SU-DHL-6 (cell line): ENCODE measurements around the gene MYO1D.

Experiments
- H2AFZ ChIP-seq: fragments of 200-600 bp; sonication (generic); 2 replicates; pipeline ENCODE4 v1.6.1; 2014; ENCODE audit warnings: low read depth, mild to moderate bottlenecking, moderate library complexity, mixed read lengths, antibody characterized with exemption, low read length; ENCODE audit not compliant: severe bottlenecking
- H3F3A ChIP-seq: fragments of 200-600 bp; shearing (Covaris generic); 2 replicates; pipeline ENCODE4 v1.6.0; 2016; ENCODE audit warnings: antibody characterized with exemption, mild to moderate bottlenecking; ENCODE audit not compliant: insufficient read depth
- H3K27ac ChIP-seq: fragments of 200-600 bp; sonication (generic); 2 replicates; pipeline ENCODE4 v1.5.1; 2016; ENCODE audit warnings: low read depth, mild to moderate bottlenecking, low read length, moderate library complexity, mixed read lengths
- H3K27me3 ChIP-seq: fragments of 200-600 bp; sonication (generic), shearing (Covaris generic); 2 replicates; pipeline ENCODE4 v1.6.0; 2014; ENCODE audit warnings: mild to moderate bottlenecking, low read length
- H3K36me3 ChIP-seq: fragments of 200-600 bp; sonication (generic); 2 replicates; pipeline ENCODE4 v1.6.1; 2014; ENCODE audit warnings: mild to moderate bottlenecking, low read length, mixed read lengths
- H3K4me2 ChIP-seq: fragments of 300-600, 200-600 bp; shearing (Covaris generic), sonication (generic); 2 replicates; pipeline ENCODE4 v1.6.0; 2014; ENCODE audit warnings: low read length, low read depth, mild to moderate bottlenecking; ENCODE audit not compliant: poor library complexity, severe bottlenecking
- H3K4me3 ChIP-seq: fragments of 200-600 bp; sonication (generic); 2 replicates; pipeline ENCODE4 v1.5.1; 2014; ENCODE audit warnings: antibody characterized with exemption, low read length, mild to moderate bottlenecking, mixed read lengths; ENCODE audit not compliant: insufficient read depth, poor library complexity, severe bottlenecking
- H3K79me2 ChIP-seq: fragments of 200-600 bp; sonication (generic); 2 replicates; pipeline ENCODE4 v1.6.1; 2014; ENCODE audit warnings: mild to moderate bottlenecking, low read length, moderate library complexity; ENCODE audit not compliant: insufficient read depth
- H3K9ac ChIP-seq: fragments of 200-600 bp; sonication (generic); 2 replicates; pipeline ENCODE4 v1.7.0; 2014; ENCODE audit warnings: mild to moderate bottlenecking, low read length
- H3K9me2 ChIP-seq: fragments of 200-600 bp; sonication (generic); replicated peaks from 2 replicates; pipeline ENCODE4 v1.6.1; 2014; ENCODE audit warnings: low read length; ENCODE audit not compliant: insufficient read depth
- H3K9me3 ChIP-seq: fragments of 200-600 bp; sonication (generic); 2 replicates; pipeline ENCODE4 v1.6.1; 2014; ENCODE audit warnings: low read length, mixed read lengths; ENCODE audit not compliant: insufficient read depth
- H4K20me1 ChIP-seq: fragments of 200-600 bp; sonication (generic); 2 replicates; pipeline ENCODE4 v1.6.1; 2014; ENCODE audit warnings: low read depth, mild to moderate bottlenecking, antibody characterized with exemption, low read length, moderate library complexity, mixed read lengths
- EZH2phosphoT487 ChIP-seq: fragments of 200-600 bp; sonication (generic), shearing (Covaris generic); conservative IDR thresholded peaks from 2 replicates; pipeline ENCODE4 v1.6.1; 2018; ENCODE audit warnings: mild to moderate bottlenecking, antibody characterized with exemption, low read length, moderate library complexity, mixed read lengths
- TF ChIP-seq, protein P1 (sequence below): fragments of 200-600 bp; sonication (generic); IDR thresholded peaks from one replicate; pipeline ENCODE4 v1.5.1; 2017; ENCODE audit warnings: antibody characterized with exemption, mild to moderate bottlenecking, low read length, moderate library complexity; ENCODE audit not compliant: insufficient read depth, poor library complexity, severe bottlenecking

The MYO1D gene

DNA sequence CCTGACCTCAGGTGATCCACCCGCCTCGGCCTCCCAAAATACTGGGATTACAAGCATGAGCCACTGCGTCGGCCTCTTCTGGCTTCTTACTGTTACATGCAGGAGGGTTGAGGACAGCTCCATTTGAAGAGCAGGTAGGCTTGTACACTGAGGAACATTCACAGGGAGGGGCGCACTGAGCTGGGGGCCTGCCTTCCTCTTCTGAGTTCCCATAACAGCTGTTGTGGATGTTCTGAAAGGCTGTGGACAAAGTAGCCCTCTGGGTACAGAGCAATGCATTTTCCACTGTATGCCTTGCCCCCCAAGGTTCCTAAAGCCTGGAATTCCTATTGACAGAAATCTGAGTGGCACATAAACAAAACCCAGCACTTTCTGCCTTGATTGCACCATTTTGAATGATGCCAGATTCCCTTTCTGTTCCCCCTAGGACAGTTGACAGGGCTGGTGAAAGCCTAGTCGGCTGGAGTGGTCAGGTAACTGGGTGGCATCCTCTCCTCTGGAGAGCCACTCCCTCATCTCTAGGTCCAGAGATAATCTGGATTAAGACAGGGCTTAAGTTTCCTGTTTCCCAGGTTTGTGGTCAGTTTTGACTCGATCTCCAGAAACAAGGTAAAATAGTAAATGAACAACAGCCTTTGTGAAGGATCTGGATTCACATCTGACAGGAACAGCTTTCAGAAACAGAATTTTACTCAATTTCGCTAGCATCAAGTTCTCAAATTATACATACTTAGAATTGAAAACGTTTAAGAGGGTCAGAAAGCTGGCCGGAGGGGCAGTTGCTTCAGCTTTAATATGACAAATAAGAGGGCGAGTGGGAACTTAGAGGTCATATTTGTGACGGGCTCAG lies 391.4 kb downstream of the MYO1D start:
- Histone ChIP-seq H3K9ac (peak overlapping the region; percentile 40; the same call in 1 of the 2 replicates), H3K36me3 (0 out of 2 replicates have a peak, but pooled peaks cover 4% of the 10 kb centered on the region), H4K20me1 (no peaks in the 10 kb centered on the region), H3K4me3 (no peak overlapping the region), H2AFZ (peak overlapping the region; percentile 51), H3K27me3 (no peaks in the 10 kb centered on the region), H3K27ac (no peak overlapping the region), H3F3A (peaks cover 20% of the 10 kb centered on the region), H3K9me3 (no peaks in the 10 kb centered on the region), H3K79me2 (no peaks in the 10 kb centered on the region), H3K9me2 (no peaks in the 10 kb centered on the region), H3K4me2 (no peak overlapping the region)
- TF ChIP-seq EZH2phosphoT487 = no peak
- TF ChIP-seq, protein P1, sequence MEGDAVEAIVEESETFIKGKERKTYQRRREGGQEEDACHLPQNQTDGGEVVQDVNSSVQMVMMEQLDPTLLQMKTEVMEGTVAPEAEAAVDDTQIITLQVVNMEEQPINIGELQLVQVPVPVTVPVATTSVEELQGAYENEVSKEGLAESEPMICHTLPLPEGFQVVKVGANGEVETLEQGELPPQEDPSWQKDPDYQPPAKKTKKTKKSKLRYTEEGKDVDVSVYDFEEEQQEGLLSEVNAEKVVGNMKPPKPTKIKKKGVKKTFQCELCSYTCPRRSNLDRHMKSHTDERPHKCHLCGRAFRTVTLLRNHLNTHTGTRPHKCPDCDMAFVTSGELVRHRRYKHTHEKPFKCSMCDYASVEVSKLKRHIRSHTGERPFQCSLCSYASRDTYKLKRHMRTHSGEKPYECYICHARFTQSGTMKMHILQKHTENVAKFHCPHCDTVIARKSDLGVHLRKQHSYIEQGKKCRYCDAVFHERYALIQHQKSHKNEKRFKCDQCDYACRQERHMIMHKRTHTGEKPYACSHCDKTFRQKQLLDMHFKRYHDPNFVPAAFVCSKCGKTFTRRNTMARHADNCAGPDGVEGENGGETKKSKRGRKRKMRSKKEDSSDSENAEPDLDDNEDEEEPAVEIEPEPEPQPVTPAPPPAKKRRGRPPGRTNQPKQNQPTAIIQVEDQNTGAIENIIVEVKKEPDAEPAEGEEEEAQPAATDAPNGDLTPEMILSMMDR = no peak

DNA sequence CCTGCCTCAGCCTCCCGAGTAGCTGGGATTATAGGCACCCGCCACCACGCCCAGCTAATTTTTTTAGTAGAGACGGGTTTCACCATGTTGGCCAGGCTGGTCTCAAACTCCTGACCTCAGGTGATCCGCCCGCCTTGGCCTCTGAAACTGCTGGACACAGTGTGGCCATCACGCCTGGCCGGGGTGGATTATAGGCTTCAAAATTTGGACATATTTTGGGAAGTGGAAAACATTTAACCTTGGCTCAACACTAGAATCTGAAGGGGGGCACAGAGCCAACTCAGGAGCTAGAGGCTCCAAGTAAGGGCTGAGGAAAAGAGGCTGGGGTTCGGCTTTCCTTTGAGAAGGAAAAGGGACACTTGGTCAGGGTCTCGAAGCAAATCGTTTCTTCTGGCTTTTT lies 392.3 kb downstream of the MYO1D start:
- Histone ChIP-seq H3K36me3 (0 out of 2 replicates have a peak, but pooled peaks cover 7% of the 10 kb centered on the region), H4K20me1 (no peaks in the 10 kb centered on the region), H3K79me2 (no peaks in the 10 kb centered on the region), H2AFZ (no peak overlapping the region), H3K4me2 (no peak overlapping the region), H3K9me2 (no peaks in the 10 kb centered on the region), H3K9me3 (no peaks in the 10 kb centered on the region), H3K9ac (no peak overlapping the region), H3K27ac (no peak overlapping the region), H3F3A (peaks cover 19% of the 10 kb centered on the region), H3K27me3 (no peaks in the 10 kb centered on the region), H3K4me3 (no peak overlapping the region)
- no peak for TF ChIP-seq EZH2phosphoT487
- TF ChIP-seq, protein P1 = no peak

DNA sequence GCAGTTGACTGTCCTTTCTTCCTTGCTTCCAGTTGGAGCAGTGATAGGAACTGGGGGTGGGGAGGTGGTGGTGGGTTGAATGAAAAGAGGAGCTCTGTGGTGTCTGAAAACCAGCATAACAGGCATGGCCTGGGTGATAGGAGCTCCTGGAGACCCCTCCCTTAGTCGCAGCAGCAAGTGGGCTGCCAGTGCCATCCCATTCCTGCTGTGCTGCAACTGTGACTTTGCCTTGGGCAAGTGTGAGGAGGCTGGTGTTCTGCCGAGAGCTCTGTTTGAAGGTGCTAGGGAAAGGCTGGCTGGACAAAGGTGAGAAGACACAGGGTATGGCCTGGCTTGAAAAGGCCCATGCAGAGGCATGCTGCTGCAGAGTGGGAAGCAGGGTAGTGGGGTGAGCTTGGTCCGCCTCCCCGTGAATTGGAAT lies 392.9 kb downstream of the MYO1D start:
- Histone ChIP-seq H3K79me2 (no peaks in the 10 kb centered on the region), H3K27ac (0 out of 2 replicates have a peak overlapping the region, but pooled peaks have one; percentile 18)

More for the DNA sequence above, 392.9 kb downstream of the MYO1D start:
- Histone ChIP-seq H3K9me3 (no peaks in the 10 kb centered on the region), H3F3A (peaks cover 19% of the 10 kb centered on the region), H3K9me2 (no peaks in the 10 kb centered on the region), H3K36me3 (0 out of 2 replicates have a peak, but pooled peaks cover 7% of the 10 kb centered on the region), H3K27me3 (no peaks in the 10 kb centered on the region), H3K9ac (no peak overlapping the region), H2AFZ (no peak overlapping the region), H4K20me1 (no peaks in the 10 kb centered on the region), H3K4me3 (no peak overlapping the region), H3K4me2 (no peak overlapping the region)
- TF ChIP-seq, protein P1 = no peak
- TF ChIP-seq EZH2phosphoT487 = no peak
